Trophoblast cell (in vitro differentiated cells and primary cell): ENCODE data around the gene MANEAL.

Experiments used
- DNase-seq, 2 donors: peaks; one replicate each; pipeline ENCODE4 v3.0.0-alpha.2; 2016
- H2AFZ ChIP-seq: 2 replicates; pipeline ENCODE4 v1.6.1; 2013; ENCODE audit warnings: low read length, moderate library complexity, mild to moderate bottlenecking; ENCODE audit not compliant: insufficient read depth, poor library complexity
- H2AK5ac ChIP-seq: 2 replicates; pipeline ENCODE4 v1.6.1; 2013; ENCODE audit warnings: mild to moderate bottlenecking, low read length
- H2BK120ac ChIP-seq: 2 replicates; pipeline ENCODE4 v1.6.1; 2013; ENCODE audit warnings: low read length, mild to moderate bottlenecking, moderate library complexity; ENCODE audit not compliant: insufficient read depth, poor library complexity
- H2BK12ac ChIP-seq: 2 replicates; pipeline ENCODE4 v1.6.1; 2013; ENCODE audit warnings: mild to moderate bottlenecking, low read length, moderate library complexity
- H2BK5ac ChIP-seq: 2 replicates; pipeline ENCODE4 v1.6.1; 2013; ENCODE audit warnings: low read length, low read depth, moderate library complexity, mild to moderate bottlenecking; ENCODE audit not compliant: poor library complexity
- H3K14ac ChIP-seq: 2 replicates; pipeline ENCODE4 v1.6.1; 2013; ENCODE audit warnings: mild to moderate bottlenecking, low read length
- H3K18ac ChIP-seq: 2 replicates; pipeline ENCODE4 v1.6.1; 2013; ENCODE audit warnings: mild to moderate bottlenecking, low read length
- H3K23ac ChIP-seq: 2 replicates; pipeline ENCODE4 v1.6.1; 2013; ENCODE audit warnings: low read length
- H3K27ac ChIP-seq: 2 replicates; pipeline ENCODE4 v1.5.1; 2013; ENCODE audit warnings: low read depth, mild to moderate bottlenecking, inconsistent platforms, low read length, moderate library complexity
- H3K27me3 ChIP-seq: 2 replicates; pipeline ENCODE4 v1.6.1; 2013; ENCODE audit warnings: inconsistent platforms, mild to moderate bottlenecking, low read length, moderate library complexity; ENCODE audit not compliant: insufficient read depth
- H3K36me3 ChIP-seq, 2 experiments: 1 replicate in 1 of 2; 2 replicates in 1 of 2; pipeline ENCODE4 v1.6.1; 2013; ENCODE audit warnings: low read length in 2 of 2, mild to moderate bottlenecking in 2 of 2, moderate library complexity in 1 of 2; ENCODE audit not compliant: insufficient read depth in 2 of 2, control insufficient read depth in 1 of 2
- H3K4ac ChIP-seq: 2 replicates; pipeline ENCODE4 v1.6.1; 2013; ENCODE audit warnings: low read depth, mild to moderate bottlenecking, low read length, moderate library complexity
- H3K4me1 ChIP-seq, 2 experiments: 1 replicate in 1 of 2; 2 replicates in 1 of 2; pipeline ENCODE4 v1.6.1; 2013; ENCODE audit warnings: low read length in 2 of 2, mild to moderate bottlenecking in 2 of 2, moderate library complexity in 1 of 2; ENCODE audit not compliant: insufficient read depth in 2 of 2, control insufficient read depth in 1 of 2
- H3K4me2 ChIP-seq: 2 replicates; pipeline ENCODE4 v1.6.1; 2013; ENCODE audit warnings: inconsistent platforms, mild to moderate bottlenecking, low read length, moderate library complexity
- H3K4me3 ChIP-seq: 2 replicates; pipeline ENCODE4 v1.5.1; 2013; ENCODE audit warnings: mild to moderate bottlenecking, low read depth, low read length, inconsistent platforms
- H3K79me1 ChIP-seq: one replicate; pipeline ENCODE4 v1.6.1; 2013; ENCODE audit warnings: low read length
- H3K79me2 ChIP-seq: 2 replicates; pipeline ENCODE4 v1.6.1; 2013; ENCODE audit warnings: low read length, mild to moderate bottlenecking; ENCODE audit not compliant: control insufficient read depth, insufficient read depth, poor library complexity
- H3K9ac ChIP-seq: 2 replicates; pipeline ENCODE4 v1.6.1; 2013; ENCODE audit warnings: mild to moderate bottlenecking, low read length
- H3K9me3 ChIP-seq: 2 replicates; pipeline ENCODE4 v1.6.1; 2013; ENCODE audit warnings: low read depth, mild to moderate bottlenecking, control low read depth, inconsistent platforms, low read length; ENCODE audit not compliant: insufficient read depth
- H4K12ac ChIP-seq: 2 replicates; pipeline ENCODE4 v1.6.1; 2013; ENCODE audit warnings: low read depth, mild to moderate bottlenecking, low read length, moderate library complexity
- H4K8ac ChIP-seq: 2 replicates; pipeline ENCODE4 v1.6.1; 2013; ENCODE audit warnings: low read depth, mild to moderate bottlenecking, low read length, moderate library complexity
- H4K91ac ChIP-seq: one replicate; pipeline ENCODE4 v1.6.1; 2013; ENCODE audit warnings: low read depth, mild to moderate bottlenecking, low read length, moderate library complexity
- WGBS: extraction: QIAGEN DNeasy Blood & Tissue Kit; methylation state at CpG from one replicate; pipeline ENCODE4 v1.1.7; 2013; ENCODE audit warnings: missing lambda C conversion rate; ENCODE audit not compliant: insufficient read length, insufficient coverage; ENCODE audit errors: extremely low coverage; 5-methylcytosine and 5-hydroxymethylcytosine counted together

Gene MANEAL

DNA sequence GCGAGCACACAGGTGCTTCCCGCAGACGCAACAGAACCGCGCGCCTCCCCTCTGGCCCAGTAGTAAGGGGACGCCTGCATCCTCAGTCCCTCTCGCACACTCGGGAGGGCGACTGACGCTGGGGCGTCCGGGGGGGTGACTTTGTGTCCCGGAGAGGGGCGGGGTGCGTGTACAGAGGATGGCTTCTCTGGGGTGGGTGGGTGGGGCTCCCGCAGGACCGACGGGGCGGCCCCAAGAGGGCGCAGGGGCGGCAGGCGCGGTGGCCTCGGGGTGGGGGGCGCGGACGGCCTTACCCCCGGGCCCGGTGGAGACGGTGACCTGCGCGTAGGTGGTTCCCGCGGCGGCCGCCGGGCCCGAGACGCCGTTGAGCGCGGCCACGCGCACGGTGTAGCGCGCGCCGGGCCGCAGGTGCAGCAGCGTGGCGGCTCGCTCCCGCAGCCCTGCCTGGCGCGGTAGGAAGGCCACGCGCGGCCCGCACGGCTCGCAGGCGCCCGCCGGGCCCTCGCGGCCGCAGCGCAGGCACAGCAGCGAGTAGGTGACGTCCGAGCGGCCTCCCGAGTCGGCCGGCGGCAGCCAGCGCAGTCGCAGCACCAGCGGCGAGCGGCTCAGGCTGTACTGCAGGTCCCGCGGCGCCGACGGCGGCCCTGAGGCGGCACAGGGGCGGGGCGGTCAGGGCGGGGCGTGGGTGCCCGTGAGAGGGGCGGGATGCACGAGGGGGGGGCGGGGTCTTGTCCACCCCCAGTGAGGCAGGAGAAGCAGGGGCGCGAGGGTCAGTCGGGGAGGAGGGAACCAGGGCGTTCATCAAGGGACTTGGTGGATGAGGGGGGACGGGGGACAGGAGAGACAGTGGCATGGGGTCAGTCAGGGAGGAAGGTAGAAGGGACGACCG, 40.8 kb upstream of the MANEAL start:
- peak overlapping the region; percentile 97 for H3K4me2 ChIP-seq
- no peak overlapping the region for H2BK5ac ChIP-seq
- H3K4me3 ChIP-seq: peak overlapping the region; percentile 70
- H3K79me1 ChIP-seq: no peaks in the 10 kb centered on the region
- H2AFZ ChIP-seq: no peak overlapping the region
- H3K23ac ChIP-seq: no peak overlapping the region
- H4K91ac ChIP-seq: no peak overlapping the region
- no peaks in the 10 kb centered on the region for H3K36me3 ChIP-seq
- no peak overlapping the region for H2AK5ac ChIP-seq
- no peak overlapping the region for H4K12ac ChIP-seq
- no peak overlapping the region for H4K8ac ChIP-seq
- no peak overlapping the region for H2BK12ac ChIP-seq
- no peak overlapping the region for H3K27ac ChIP-seq
- peaks cover 7% of the 10 kb centered on the region for H3K9me3 ChIP-seq
- peaks cover 0 to 3% of the 10 kb centered on the region in 2 experiments for H3K4me1 ChIP-seq
- H3K14ac ChIP-seq: no peak overlapping the region
- no peak overlapping the region for H3K4ac ChIP-seq
- no CpG with 5 or more reads among the region's 105 CpGs for WGBS
- H3K18ac ChIP-seq: no peak overlapping the region
- H3K9ac ChIP-seq: no peak overlapping the region
- peaks cover 44% of the 10 kb centered on the region for H3K27me3 ChIP-seq
- H3K79me2 ChIP-seq: no peaks in the 10 kb centered on the region
- no peak overlapping the region for H2BK120ac ChIP-seq
- peak in 1 of 2 donors; percentile 35 for DNase-seq

DNA sequence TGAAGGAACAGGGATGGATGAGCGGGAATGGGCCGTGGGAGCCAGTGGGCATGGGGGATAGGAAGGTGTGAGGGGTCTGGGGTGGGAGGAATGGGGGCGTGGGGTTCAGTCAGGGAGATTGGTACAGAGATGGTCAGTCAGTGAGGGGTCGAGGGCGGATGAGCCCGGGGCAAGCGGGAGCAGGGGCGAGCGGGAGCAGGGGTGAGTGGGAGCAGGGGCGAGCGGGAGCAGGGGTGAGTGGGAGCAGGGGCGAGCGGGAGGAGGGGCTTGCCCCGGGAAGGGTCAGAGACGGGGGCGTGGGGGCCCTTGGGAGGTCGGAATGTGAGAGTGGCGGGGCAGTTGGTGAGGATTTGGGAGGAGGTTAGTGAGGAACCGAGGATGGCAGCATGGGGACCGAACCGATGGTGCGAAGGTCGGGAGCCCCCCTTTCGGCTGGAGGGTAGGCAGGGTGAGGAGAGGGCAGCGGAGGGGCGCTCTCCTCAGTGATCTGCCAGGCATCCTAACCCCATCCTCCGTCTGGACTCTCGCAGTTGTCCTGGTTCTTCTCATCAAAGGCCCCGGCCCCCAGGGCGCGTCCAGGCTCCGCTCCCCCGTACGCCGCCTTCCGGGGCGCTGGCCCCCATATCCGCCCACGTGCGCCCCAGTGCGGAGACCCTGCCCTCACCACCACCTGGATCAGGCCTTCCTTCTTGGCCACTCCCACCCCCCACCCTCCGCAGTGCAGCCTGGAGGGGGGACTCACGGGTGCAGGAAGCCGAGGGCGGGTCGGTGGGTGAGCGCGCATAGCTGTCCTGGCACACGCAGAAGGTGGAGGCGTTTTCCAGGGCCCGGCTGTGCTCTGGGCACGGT, 40.0 kb upstream of the MANEAL start:
- no peak overlapping the region for H2BK12ac ChIP-seq
- no peak for DNase-seq
- H3K27ac ChIP-seq: no peak overlapping the region
- peaks cover 44% of the 10 kb centered on the region for H3K27me3 ChIP-seq
- no peaks in the 10 kb centered on the region for H3K36me3 ChIP-seq
- H4K12ac ChIP-seq: no peak overlapping the region
- no peak overlapping the region for H3K14ac ChIP-seq
- H4K91ac ChIP-seq: no peak overlapping the region
- no peak overlapping the region for H3K4ac ChIP-seq
- H3K9me3 ChIP-seq: peaks cover 7% of the 10 kb centered on the region
- peak overlapping the region; percentile 43 for H3K4me3 ChIP-seq
- H3K4me1 ChIP-seq: peaks cover 0 to 3% of the 10 kb centered on the region in 2 experiments
- no peak overlapping the region for H3K23ac ChIP-seq
- no peak overlapping the region for H2AFZ ChIP-seq
- no CpG with 5 or more reads among the region's 52 CpGs for WGBS
- H3K79me2 ChIP-seq: no peaks in the 10 kb centered on the region
- no peak overlapping the region for H3K18ac ChIP-seq
- no peak overlapping the region for H2AK5ac ChIP-seq
- H2BK120ac ChIP-seq: no peak overlapping the region
- no peaks in the 10 kb centered on the region for H3K79me1 ChIP-seq
- H3K4me2 ChIP-seq: no peak overlapping the region
- H2BK5ac ChIP-seq: no peak overlapping the region
- no peak overlapping the region for H4K8ac ChIP-seq
- no peak overlapping the region for H3K9ac ChIP-seq

DNA sequence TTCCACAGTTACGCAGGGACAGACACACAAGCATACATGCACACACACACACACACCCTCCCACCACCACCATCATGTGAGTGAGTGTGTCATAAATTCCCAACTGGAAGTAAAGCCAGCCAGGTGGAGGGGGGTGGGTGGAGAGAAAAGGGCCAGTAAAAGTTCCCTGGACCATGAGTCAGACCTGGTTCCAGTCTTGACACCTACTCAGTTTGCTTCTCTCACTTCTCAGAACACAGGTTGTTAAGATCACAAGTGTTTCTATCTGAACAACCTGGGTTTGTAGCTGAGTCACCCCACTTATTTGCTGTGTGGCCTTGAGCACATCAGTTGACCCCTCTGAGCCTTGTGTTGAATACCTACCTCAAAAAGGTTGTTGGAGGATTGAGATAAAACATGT, 38.4 kb upstream of the MANEAL start:
- no peak overlapping the region for H2AK5ac ChIP-seq

DNA sequence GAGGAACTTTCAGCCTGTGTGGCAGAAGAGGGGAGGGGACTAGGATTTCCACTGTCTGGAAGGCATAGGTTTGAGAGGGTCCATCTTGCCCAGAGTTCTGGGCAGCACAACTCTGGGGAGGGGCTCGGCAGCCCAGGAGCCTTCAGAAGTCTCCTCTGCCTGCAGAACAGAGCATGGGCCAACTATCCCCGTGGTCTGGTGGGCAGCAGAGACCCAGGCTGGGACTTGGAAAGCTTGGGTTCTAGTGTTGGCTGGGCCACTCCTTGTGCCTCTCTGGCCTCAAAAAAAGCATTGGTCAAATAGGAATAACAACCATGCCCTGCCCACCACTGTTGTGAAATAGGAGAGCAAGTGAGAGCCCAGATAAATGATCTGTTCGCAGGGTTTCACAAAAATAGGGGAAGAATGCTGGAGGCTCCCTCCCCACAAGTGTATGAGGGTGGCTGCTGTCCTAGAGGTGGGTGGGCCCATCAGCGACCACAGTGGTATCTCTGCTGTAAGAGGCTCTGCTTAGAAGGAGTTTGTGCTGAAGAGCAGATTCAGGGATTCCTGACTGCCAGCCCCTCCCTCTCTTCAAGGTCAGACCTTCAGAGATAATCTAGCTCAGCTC, 37.6 kb upstream of the MANEAL start:
- no peaks in the 10 kb centered on the region for H3K79me2 ChIP-seq
- H3K4ac ChIP-seq: no peak overlapping the region
- H2AK5ac ChIP-seq: no peak overlapping the region
- no peak overlapping the region for H4K12ac ChIP-seq
- peaks cover 0 to 3% of the 10 kb centered on the region in 2 experiments for H3K4me1 ChIP-seq
- no peak overlapping the region for H3K9ac ChIP-seq
- no peaks in the 10 kb centered on the region for H3K36me3 ChIP-seq
- H3K27me3 ChIP-seq: peaks cover 44% of the 10 kb centered on the region
- H3K4me3 ChIP-seq: no peak overlapping the region
- no peak overlapping the region for H2BK5ac ChIP-seq
- no peak overlapping the region for H2BK120ac ChIP-seq
- H3K79me1 ChIP-seq: no peaks in the 10 kb centered on the region
- no peak overlapping the region for H3K4me2 ChIP-seq
- no peak overlapping the region for H3K14ac ChIP-seq
- H3K9me3 ChIP-seq: peaks cover 7% of the 10 kb centered on the region
- no peak overlapping the region for H3K27ac ChIP-seq
- no CpG with 5 or more reads among the region's 4 CpGs for WGBS
- H2BK12ac ChIP-seq: no peak overlapping the region
- H4K91ac ChIP-seq: no peak overlapping the region
- no peak overlapping the region for H4K8ac ChIP-seq
- no peak overlapping the region for H2AFZ ChIP-seq
- DNase-seq: no peak
- H3K23ac ChIP-seq: no peak overlapping the region
- no peak overlapping the region for H3K18ac ChIP-seq

More for the DNA sequence above, 38.4 kb upstream of the MANEAL start:
- Histone ChIP-seq H3K4me1 (peaks cover 0 to 3% of the 10 kb centered on the region in 2 experiments), H3K9me3 (peaks cover 7% of the 10 kb centered on the region), H3K14ac (no peak overlapping the region), H3K4ac (no peak overlapping the region), H3K23ac (no peak overlapping the region), H4K8ac (no peak overlapping the region), H3K27me3 (peaks cover 44% of the 10 kb centered on the region), H4K91ac (no peak overlapping the region), H2BK5ac (no peak overlapping the region), H3K4me3 (no peak overlapping the region), H2BK120ac (no peak overlapping the region), H3K36me3 (no peaks in the 10 kb centered on the region), H3K79me2 (no peaks in the 10 kb centered on the region), H2AFZ (no peak overlapping the region), H2BK12ac (no peak overlapping the region), H3K79me1 (no peaks in the 10 kb centered on the region), H3K9ac (no peak overlapping the region), H4K12ac (no peak overlapping the region), H3K27ac (no peak overlapping the region), H3K18ac (no peak overlapping the region), H3K4me2 (no peak overlapping the region)
- WGBS: no CpG with 5 or more reads among the region's 1 CpG
- no peak for DNase-seq
